Endometrial microvascular endothelial cells (primary cell): ENCODE data around the gene TNF. TPM values are rescaled to one million over a fixed set of nuclear protein-coding genes. Genes with fewer than 3 reads are reported as not detected.

Experiments used
- in situ Hi-C: cut with HindIII; loops from 2 replicates; pipeline ENCODE4 v1.10.0; 2017; ENCODE audit warnings: low sequenced_read_pairs, low pct_unique_long_range_greater_than_20kb; ENCODE audit errors: inconsistent ontology term
- total RNA-seq: library from RNA; depleted of rRNA; stranded (reverse); fragments of >200 nt; gene quantifications from one replicate; pipeline ENCODE4 v1.2.3, GENCODE V29; 2015; ENCODE audit errors: inconsistent ontology term

Gene TNF
- total RNA-seq, 1 donor from 2014 or later = not detected

DNA sequence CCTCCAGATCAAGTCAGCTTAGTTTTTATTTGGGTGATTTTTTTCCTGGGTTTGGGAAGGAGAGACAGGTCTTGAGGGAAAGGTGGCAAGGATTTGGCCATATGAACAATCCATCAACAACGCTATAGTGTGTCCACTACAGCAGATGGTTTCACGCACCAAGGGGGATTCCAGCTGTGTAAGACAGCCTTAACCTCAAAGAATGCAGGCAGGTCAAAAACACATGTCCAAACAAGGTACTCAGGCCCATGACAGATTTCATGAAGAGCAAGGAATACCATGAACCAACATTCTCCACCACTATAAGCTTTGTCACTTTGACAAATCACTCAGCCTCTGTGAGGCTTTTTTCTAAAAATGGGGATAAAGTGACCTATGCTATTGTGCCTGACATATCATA, 41.6 kb downstream of the TNF start:
- in situ Hi-C loops = no loop called here

DNA sequence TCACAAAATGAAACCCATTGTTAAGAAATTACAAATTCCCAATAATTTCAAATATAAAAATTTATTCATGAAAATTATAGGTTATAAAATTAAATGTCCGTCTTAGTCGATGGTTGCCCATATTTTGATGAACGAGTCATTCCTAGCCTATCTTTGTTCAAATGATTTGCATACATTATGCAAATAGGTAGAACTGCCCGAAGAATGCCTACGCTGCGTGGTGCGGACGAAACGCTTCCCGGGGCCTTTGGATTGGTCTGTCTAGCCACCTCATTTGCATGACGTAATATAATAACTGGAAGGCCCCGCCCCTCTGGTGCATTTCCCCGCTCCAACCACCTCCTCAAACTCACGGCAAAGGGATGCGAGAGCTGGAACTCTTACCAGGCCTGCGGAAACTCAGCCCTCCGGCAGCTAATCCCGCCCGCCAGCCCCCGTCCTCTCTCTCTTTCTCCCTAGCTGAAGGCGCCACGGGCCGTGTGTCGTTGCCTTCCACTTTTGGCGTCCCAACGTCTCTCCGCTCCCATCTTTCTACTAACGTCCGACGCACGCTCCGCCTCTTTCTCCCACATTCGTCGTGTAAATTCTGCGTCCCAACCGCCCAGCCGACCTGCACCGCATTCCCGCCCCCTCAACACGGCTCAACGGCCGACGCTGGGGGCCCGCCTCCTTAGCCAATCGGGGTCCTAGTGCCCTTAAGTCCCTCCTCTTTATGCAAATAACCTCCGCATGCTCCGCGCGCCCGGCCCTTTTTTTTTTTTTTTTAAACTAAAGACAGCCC, 44.6 kb downstream of the TNF start:
- in situ Hi-C loops = no loop called here

DNA sequence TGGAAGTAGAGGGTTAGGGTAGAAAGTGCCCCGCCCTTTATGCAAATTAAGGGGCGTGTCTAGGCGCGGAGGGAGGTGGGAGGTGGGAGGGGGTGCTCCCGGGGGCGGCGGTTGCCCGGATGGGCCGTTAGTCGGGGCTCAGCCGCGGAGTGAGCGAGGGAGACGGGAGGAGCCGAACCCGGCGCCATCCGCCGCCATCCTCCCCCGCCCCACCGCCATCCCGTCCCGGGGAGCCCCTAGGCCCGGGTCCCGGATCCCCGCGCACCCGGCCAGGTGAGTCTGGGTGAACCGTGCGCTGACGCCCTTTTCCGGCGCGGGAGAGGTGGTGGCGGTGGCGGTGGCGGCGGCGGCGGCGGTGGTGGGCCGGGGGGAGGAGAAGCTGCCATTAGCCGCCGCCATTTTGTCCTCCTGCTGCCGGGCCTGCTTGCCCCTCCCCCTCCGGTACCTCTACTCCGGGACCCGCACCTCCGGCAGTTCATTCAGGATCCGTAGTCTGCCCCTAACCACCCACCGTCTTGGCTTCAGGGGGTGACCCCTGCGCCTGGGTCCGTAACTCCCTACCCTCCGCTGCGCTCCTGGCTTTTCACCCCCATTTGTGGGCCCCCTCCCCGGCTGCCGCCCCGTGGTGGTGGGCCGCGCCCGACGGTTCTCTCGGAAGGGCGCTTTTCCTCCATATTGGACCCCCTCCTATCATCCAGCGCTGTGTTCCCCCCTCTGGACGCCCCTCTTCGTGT, 45.4 kb downstream of the TNF start, which contains the start of gene PRRC2A:
PRRC2A (plus strand) TSS at position 130 of the 734 bp plus-strand sequence. CDS start 2,075 bp downstream, outside the sequence.
- in situ Hi-C loops = no loop called here

- in situ Hi-C loops = no loop called here
These were observed 46.1 kb downstream of the TNF start for GRCh38 chr6:31621320-31621939.

DNA sequence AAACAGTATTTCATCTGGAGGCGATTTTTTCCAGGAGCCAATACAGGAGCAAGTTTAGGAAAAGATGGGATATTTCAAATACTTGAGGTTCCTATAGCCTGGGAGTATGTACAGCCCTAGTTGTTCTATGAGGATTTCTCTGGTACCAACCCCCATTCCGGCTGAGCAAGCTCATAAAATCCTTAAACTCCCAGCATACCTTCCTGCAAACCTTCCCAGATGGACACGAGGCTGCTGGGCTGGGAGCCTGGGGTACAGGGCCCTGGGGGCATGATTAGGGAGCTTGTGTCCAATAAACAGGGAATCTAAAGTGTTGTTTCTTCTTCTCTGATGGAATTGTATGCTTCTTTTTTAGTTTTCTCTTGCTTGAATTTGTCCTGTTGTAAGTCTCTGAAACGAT, 46.6 kb downstream of the TNF start:
- in situ Hi-C loops = no loop called here

GRCh38 chr6:31622684-31623091, 47.3 kb downstream of the TNF start:
- in situ Hi-C loops = no loop called here

DNA sequence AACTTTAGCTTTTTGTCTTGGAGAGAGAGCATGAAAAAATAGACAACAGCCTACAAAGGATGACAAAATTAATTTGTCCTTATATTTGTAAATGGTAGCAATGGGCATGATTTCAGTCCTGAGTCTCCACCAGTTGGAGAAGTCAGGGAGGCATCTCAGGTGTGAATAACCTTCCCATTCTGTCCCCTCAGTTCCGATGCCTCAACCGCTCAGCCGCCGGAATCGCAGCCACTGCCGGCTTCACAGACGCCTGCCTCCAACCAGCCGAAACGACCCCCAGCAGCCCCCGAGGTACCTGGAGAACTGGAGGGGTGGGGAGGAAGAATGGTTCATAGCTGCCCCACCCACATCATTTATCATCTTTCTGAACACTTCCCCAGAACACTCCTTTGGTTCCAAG, 48.7 kb downstream of the TNF start:
- in situ Hi-C loops = no loop called here

GRCh38 chr6:31626952-31627351, 51.6 kb downstream of the TNF start:
- in situ Hi-C loops = no loop called here

GRCh38 chr6:31627690-31628287, 52.4 kb downstream of the TNF start:
- in situ Hi-C loops = no loop called here

Other genes with a start within 250 kb of the TNF start
- 719 TPM for gene HLA-B, start 218.4 kb upstream of the TNF start, total RNA-seq
- 68.9 TPM for gene MICA, start 172.0 kb upstream of the TNF start, total RNA-seq
- 26.1 TPM for gene MICB, start 77.4 kb upstream of the TNF start, total RNA-seq
- gene MCCD1, start 46.6 kb upstream of the TNF start, total RNA-seq = not detected
- 465 TPM for gene DDX39B, start 33.6 kb upstream of the TNF start, total RNA-seq
- not detected for gene ATP6V1G2, start 29.0 kb upstream of the TNF start, total RNA-seq
- gene NFKBIL1, start 28.0 kb upstream of the TNF start, total RNA-seq = 13.1 TPM
- not detected for gene LTA, start 3.3 kb upstream of the TNF start, total RNA-seq
- not detected for gene LTB, start 6.9 kb downstream of the TNF start, total RNA-seq
- gene LST1, start 10.7 kb downstream of the TNF start, total RNA-seq = not detected
- not detected for gene NCR3, start 17.4 kb downstream of the TNF start, total RNA-seq
- not detected for gene AIF1, start 39.7 kb downstream of the TNF start, total RNA-seq
- gene PRRC2A, start 45.1 kb downstream of the TNF start, total RNA-seq = 79.4 TPM
- gene BAG6, start 77.1 kb downstream of the TNF start, total RNA-seq = 262 TPM
- gene APOM, start 80.3 kb downstream of the TNF start, total RNA-seq = 1.9 TPM
- 17.2 TPM for gene C6orf47, start 85.2 kb downstream of the TNF start, total RNA-seq
- 15.2 TPM for gene GPANK1, start 89.4 kb downstream of the TNF start, total RNA-seq
- 271 TPM for gene CSNK2B, start 90.5 kb downstream of the TNF start, total RNA-seq
- 1.1 TPM for gene LY6G5B, start 94.4 kb downstream of the TNF start, total RNA-seq
- gene LY6G5C, start 105.5 kb downstream of the TNF start, total RNA-seq = 0.93 TPM
- gene ABHD16A, start 127.8 kb downstream of the TNF start, total RNA-seq = 44.8 TPM
- not detected for gene LY6G6F, start 131.3 kb downstream of the TNF start, total RNA-seq
- not detected for gene LY6G6D, start 139.8 kb downstream of the TNF start, total RNA-seq
- not detected for gene LY6G6C, start 146.2 kb downstream of the TNF start, total RNA-seq
- gene MPIG6B, start 147.8 kb downstream of the TNF start, total RNA-seq = not detected
- 64.2 TPM for gene DDAH2, start 153.7 kb downstream of the TNF start, total RNA-seq
- 1,067 TPM for gene CLIC1, start 161.0 kb downstream of the TNF start, total RNA-seq
- gene MSH5, start 164.4 kb downstream of the TNF start, total RNA-seq = 7.8 TPM
- not detected for gene SAPCD1, start 187.1 kb downstream of the TNF start, total RNA-seq
- gene VWA7, start 201.8 kb downstream of the TNF start, total RNA-seq = not detected
- 101 TPM for gene VARS1, start 220.2 kb downstream of the TNF start, total RNA-seq
- 172 TPM for gene LSM2, start 231.4 kb downstream of the TNF start, total RNA-seq
- 0.65 TPM for gene HSPA1L, start 239.7 kb downstream of the TNF start, total RNA-seq
- 171 TPM for gene HSPA1A, start 240.0 kb downstream of the TNF start, total RNA-seq